TTC549 (cell line): ENCODE data around the gene SLC27A2.
"Not testable (repeated sequence)": the region's sequence is repeated elsewhere in the genome, so short reads cannot be mapped to it uniquely, and the experiment has no call there.

Source experiments
- FAIRE-seq: peaks from 2 replicates; lab custom pipeline; 2012; peaks lifted over from hg19 to GRCh38; lab: Jason Lieb, UNC

Gene SLC27A2

GRCh38 chr15:50181969-50182218 is at the start of gene SLC27A2:
Gene SLC27A2, plus strand, starts transcription at chr15:50182196. Its CDS starts 232 bp downstream, at chr15:50182428.
- no peak for FAIRE-seq

- not testable (repeated sequence) for FAIRE-seq
Measured at GRCh38 chr15:50132251-50132984, 49.6 kb upstream of the SLC27A2 start.

GRCh38 chr15:50134524-50135024 is 47.4 kb upstream of the SLC27A2 start:
- FAIRE-seq: no peak

- FAIRE-seq: no peak
Measured at GRCh38 chr15:50135031-50135551, 46.9 kb upstream of the SLC27A2 start.

GRCh38 chr15:50137330-50137761 is 44.6 kb upstream of the SLC27A2 start:
- no peak for FAIRE-seq

- FAIRE-seq: no peak
Measured at GRCh38 chr15:50137893-50138292, 44.1 kb upstream of the SLC27A2 start.

- no peak for FAIRE-seq
Measured at GRCh38 chr15:50138391-50138790, 43.6 kb upstream of the SLC27A2 start.

GRCh38 chr15:50140098-50140497 is 41.9 kb upstream of the SLC27A2 start:
- no peak for FAIRE-seq

- FAIRE-seq: no peak
Measured at GRCh38 chr15:50140983-50141382, 41.0 kb upstream of the SLC27A2 start.

- no peak for FAIRE-seq
Measured at GRCh38 chr15:50141856-50142255, 40.1 kb upstream of the SLC27A2 start.

- FAIRE-seq: no peak
Measured at GRCh38 chr15:50143255-50143860, 38.6 kb upstream of the SLC27A2 start.

GRCh38 chr15:50144341-50145120 is 37.5 kb upstream of the SLC27A2 start:
- FAIRE-seq: no peak

- FAIRE-seq: peak; percentile 65
Measured at GRCh38 chr15:50145451-50145872, 36.5 kb upstream of the SLC27A2 start.

- no peak for FAIRE-seq
Measured at GRCh38 chr15:50146632-50147031, 35.4 kb upstream of the SLC27A2 start.

GRCh38 chr15:50148362-50148963 is 33.5 kb upstream of the SLC27A2 start:
- no peak for FAIRE-seq

- FAIRE-seq: no peak
Measured at GRCh38 chr15:50149090-50149489, 32.9 kb upstream of the SLC27A2 start.

GRCh38 chr15:50150349-50150748 is 31.6 kb upstream of the SLC27A2 start:
- FAIRE-seq: no peak

- no peak for FAIRE-seq
Measured at GRCh38 chr15:50150851-50151250, 31.1 kb upstream of the SLC27A2 start.

GRCh38 chr15:50151476-50151875 is 30.5 kb upstream of the SLC27A2 start:
- FAIRE-seq: no peak

- FAIRE-seq: not testable (repeated sequence)
Measured at GRCh38 chr15:50158236-50158635, 23.8 kb upstream of the SLC27A2 start.

GRCh38 chr15:50162969-50163718 is 18.9 kb upstream of the SLC27A2 start:
- no peak for FAIRE-seq
